ENCODE results near the gene SNCB.

The SNCB gene

GRCh38 chr5:176579323-176579722 lies 51.0 kb downstream of the SNCB start:
- in situ Hi-C loops (cut with HindIII; ENCODE audit: low sequenced_read_pairs), result no loop called here
- no peak overlapping the region for H3K4me3 ChIP-seq (ENCODE audit: low read depth, low read length)
- no peak for TF ChIP-seq CTCF (IDR thresholded peaks at IDR 0.05; ENCODE audit: low read depth, low read length)
- no peak for DNase-seq (ENCODE audit: low read depth, low spot score)

- peak; percentile 57 for TF ChIP-seq CTCF (IDR thresholded peaks at IDR 0.05; ENCODE audit: low read depth, low read length)
- H3K4me3 ChIP-seq (ENCODE audit: low read depth, low read length), result no peak overlapping the region
- DNase-seq (ENCODE audit: low read depth, low spot score), result peak; percentile 26
- in situ Hi-C loops (cut with HindIII; ENCODE audit: low sequenced_read_pairs), result no loop called here
Observed at GRCh38 chr5:176578391-176578808, 51.9 kb downstream of the SNCB start.

- in situ Hi-C loops (cut with HindIII; ENCODE audit: low sequenced_read_pairs), result no loop called here
- no peak for DNase-seq (ENCODE audit: low read depth, low spot score)
- no peak for TF ChIP-seq CTCF (IDR thresholded peaks at IDR 0.05; ENCODE audit: low read depth, low read length)
- no peak overlapping the region for H3K4me3 ChIP-seq (ENCODE audit: low read depth, low read length)
Observed at GRCh38 chr5:176577312-176578176, 52.8 kb downstream of the SNCB start.

GRCh38 chr5:176575488-176576422 lies 54.6 kb downstream of the SNCB start:
- no peak for DNase-seq (ENCODE audit: low read depth, low spot score)
- TF ChIP-seq CTCF (IDR thresholded peaks at IDR 0.05; ENCODE audit: low read depth, low read length), result no peak
- in situ Hi-C loops (cut with HindIII; ENCODE audit: low sequenced_read_pairs), result no loop called here
- H3K4me3 ChIP-seq (ENCODE audit: low read depth, low read length), result no peak overlapping the region

- TF ChIP-seq CTCF (IDR thresholded peaks at IDR 0.05; ENCODE audit: low read depth, low read length), result no peak
- no peak for DNase-seq (ENCODE audit: low read depth, low spot score)
- H3K4me3 ChIP-seq (ENCODE audit: low read depth, low read length), result no peak overlapping the region
- in situ Hi-C loops (cut with HindIII; ENCODE audit: low sequenced_read_pairs), result no loop called here
Observed at GRCh38 chr5:176575066-176575465, 55.3 kb downstream of the SNCB start.

- no peak overlapping the region for H3K4me3 ChIP-seq (ENCODE audit: low read depth, low read length)
- in situ Hi-C loops (cut with HindIII; ENCODE audit: low sequenced_read_pairs), result no loop called here
Observed at GRCh38 chr5:176574297-176574591, 56.1 kb downstream of the SNCB start.

More at GRCh38 chr5:176574297-176574591, 56.1 kb downstream of the SNCB start:
- no peak for DNase-seq (ENCODE audit: low read depth, low spot score)
- no peak for TF ChIP-seq CTCF (IDR thresholded peaks at IDR 0.05; ENCODE audit: low read depth, low read length)
